ENCODE data around the gene GPC6.

The GPC6 gene

DNA sequence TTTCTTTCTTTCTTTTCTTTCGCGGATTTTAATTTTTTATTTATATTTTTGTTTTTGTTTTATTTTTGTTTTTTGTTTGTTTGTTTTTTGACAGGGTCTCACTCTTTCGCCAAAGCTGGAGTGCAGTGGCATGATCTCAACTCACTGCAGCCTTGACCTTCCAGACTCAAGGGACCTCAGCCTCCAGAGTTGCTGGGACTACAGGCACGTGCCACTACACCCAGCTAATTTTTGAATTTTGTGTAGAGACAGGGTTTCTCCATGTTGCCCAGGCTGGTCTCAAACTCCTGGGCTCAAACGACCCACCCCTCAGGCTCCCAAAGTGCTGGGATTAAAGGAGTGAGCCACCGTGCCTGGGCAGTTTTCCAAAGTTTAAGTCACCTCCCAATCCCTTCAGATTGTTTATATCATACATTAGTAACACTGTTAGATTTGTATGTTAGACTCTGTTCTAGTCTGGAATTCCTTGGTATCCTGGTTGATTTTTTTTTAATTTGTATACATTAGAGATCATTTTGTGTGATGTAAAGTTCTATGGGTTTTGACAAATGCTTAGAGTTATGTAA lies 655.6 kb downstream of the GPC6 start:
- TF ChIP-seq, protein P1, sequence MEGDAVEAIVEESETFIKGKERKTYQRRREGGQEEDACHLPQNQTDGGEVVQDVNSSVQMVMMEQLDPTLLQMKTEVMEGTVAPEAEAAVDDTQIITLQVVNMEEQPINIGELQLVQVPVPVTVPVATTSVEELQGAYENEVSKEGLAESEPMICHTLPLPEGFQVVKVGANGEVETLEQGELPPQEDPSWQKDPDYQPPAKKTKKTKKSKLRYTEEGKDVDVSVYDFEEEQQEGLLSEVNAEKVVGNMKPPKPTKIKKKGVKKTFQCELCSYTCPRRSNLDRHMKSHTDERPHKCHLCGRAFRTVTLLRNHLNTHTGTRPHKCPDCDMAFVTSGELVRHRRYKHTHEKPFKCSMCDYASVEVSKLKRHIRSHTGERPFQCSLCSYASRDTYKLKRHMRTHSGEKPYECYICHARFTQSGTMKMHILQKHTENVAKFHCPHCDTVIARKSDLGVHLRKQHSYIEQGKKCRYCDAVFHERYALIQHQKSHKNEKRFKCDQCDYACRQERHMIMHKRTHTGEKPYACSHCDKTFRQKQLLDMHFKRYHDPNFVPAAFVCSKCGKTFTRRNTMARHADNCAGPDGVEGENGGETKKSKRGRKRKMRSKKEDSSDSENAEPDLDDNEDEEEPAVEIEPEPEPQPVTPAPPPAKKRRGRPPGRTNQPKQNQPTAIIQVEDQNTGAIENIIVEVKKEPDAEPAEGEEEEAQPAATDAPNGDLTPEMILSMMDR (conservative IDR thresholded peaks at IDR 0.05): no peak
- no peak overlapping the region for H3K27ac ChIP-seq

DNA sequence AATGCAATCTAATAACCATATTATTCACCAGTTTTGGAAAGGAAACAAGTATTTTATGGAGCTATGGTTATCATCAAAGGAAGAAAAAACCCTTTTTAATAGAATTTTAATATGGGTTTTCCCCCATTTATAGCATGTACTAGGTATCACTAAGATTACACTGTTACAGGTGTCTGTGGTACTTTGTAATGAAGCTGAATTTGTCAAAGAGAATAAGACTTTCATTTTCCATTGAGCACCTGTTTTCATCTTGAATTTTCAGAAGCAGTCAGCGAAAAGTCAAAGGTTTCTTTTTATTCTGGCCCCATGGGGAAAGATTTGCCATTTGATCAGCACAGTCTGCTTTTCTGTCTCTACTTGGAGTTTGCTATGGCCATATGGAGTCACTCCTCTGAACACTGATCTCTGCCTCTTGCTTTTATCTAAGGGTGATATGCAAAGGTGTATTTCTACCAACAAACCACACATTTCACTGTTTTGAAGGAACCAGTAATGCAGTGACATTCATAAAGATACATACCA lies 662.9 kb downstream of the GPC6 start:
- TF ChIP-seq, protein P1 (conservative IDR thresholded peaks at IDR 0.05): no peak
- no peak overlapping the region for H3K27ac ChIP-seq

- no peak overlapping the region for H3K27ac ChIP-seq
- TF ChIP-seq, protein P1 (conservative IDR thresholded peaks at IDR 0.05): no peak
Measured at GRCh38 chr13:93899981-93900380, 673.4 kb downstream of the GPC6 start.

DNA sequence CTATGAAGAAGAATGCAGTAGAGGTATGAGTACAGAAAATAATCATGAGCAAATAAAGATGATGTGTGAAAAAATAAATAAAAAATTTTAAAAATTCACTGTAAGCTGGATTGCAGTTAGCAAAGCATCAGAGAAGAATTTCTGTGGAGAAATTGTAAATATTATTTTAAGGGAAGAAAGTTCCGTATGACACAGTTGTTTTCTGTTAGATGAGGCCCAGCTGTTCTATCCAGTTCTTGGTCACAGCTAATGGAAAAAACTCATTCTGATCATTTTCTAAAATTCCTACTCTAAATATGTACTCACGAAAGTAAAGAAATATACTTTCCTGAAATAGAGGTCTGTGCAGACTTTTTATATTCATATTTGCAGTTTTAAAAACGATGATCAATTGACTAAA lies 674.1 kb downstream of the GPC6 start:
- no peak overlapping the region for H3K27ac ChIP-seq
- TF ChIP-seq, protein P1 (conservative IDR thresholded peaks at IDR 0.05): no peak

GRCh38 chr13:93903909-93904308 lies 677.3 kb downstream of the GPC6 start:
- TF ChIP-seq, protein P1 (conservative IDR thresholded peaks at IDR 0.05): no peak
- no peak overlapping the region for H3K27ac ChIP-seq

DNA sequence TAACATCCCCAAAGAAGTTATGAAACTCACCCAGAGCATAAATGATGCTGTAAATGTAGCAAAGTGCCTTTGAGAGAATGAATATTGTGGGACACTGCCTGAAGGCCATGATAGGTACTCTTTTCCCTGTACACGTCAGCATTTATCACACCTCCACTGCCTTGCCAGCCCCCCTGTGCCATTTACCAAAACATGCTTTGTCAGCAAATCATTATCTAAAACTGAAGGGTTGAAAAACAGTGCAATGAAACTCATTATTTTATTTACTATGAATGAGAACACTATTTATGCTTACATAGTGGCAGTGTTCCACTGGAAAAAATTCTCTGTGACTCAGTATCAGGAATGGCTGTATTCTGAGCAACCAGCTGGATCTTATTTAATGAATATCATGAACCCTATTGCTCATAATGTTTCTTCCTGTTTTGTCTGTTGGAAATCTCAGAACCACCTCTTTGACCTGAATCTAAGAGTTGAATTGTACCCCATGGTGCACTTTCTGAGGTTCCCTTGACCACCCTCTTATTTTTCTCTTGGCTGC lies 688.7 kb downstream of the GPC6 start:
- TF ChIP-seq, protein P1 (conservative IDR thresholded peaks at IDR 0.05): no peak
- H3K27ac ChIP-seq: no peak overlapping the region

GRCh38 chr13:93922063-93922855 lies 695.7 kb downstream of the GPC6 start:
- H3K27ac ChIP-seq: no peak overlapping the region
- TF ChIP-seq, protein P1 (conservative IDR thresholded peaks at IDR 0.05): peak; percentile 42
